ENCODE data around the gene ETV7. TPM values are rescaled to one million over a fixed set of nuclear protein-coding genes. Genes with fewer than 3 reads are reported as not detected.
A peak's percentile ranks its signal among the peaks of the same experiment; 100 is the strongest.
"Not testable (repeated sequence)": the region's sequence is repeated elsewhere in the genome, so short reads cannot be mapped to it uniquely, and the experiment has no call there.

The ETV7 gene
- total RNA-seq, 6 experiments from 2014 or later, result 0.20 to 0.32 (median 0.24) TPM; not detected in 2

DNA sequence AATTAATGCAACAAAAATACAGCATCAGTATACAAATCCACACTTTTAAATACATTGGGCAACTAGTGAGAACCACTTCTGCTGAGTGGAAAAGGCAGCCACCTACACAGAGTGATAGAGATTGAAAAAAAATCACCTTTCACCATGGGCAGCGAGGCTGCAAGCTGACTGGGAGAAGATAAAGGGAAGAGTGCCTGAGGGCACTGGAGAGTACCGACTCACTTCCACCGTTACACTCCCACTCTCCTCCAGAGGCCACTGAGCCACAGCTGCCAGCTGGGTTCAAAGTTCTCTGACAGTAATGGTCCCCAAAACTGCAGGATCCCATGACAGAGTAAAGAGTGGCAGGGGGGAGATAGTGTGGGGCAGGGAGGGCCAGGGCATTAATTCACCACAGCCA, 31.1 kb upstream of the ETV7 start:
- TF ChIP-seq, protein P1, sequence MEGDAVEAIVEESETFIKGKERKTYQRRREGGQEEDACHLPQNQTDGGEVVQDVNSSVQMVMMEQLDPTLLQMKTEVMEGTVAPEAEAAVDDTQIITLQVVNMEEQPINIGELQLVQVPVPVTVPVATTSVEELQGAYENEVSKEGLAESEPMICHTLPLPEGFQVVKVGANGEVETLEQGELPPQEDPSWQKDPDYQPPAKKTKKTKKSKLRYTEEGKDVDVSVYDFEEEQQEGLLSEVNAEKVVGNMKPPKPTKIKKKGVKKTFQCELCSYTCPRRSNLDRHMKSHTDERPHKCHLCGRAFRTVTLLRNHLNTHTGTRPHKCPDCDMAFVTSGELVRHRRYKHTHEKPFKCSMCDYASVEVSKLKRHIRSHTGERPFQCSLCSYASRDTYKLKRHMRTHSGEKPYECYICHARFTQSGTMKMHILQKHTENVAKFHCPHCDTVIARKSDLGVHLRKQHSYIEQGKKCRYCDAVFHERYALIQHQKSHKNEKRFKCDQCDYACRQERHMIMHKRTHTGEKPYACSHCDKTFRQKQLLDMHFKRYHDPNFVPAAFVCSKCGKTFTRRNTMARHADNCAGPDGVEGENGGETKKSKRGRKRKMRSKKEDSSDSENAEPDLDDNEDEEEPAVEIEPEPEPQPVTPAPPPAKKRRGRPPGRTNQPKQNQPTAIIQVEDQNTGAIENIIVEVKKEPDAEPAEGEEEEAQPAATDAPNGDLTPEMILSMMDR (IDR thresholded peaks at IDR 0.05), result no peak
- Mint-ChIP-seq H3K9me3 (no peaks in the 10 kb centered on the region), H3K27me3 (ENCODE audit: insufficient read depth) (no peaks in the 10 kb centered on the region), H3K4me3 (no peak overlapping the region), H3K4me1 (ENCODE audit: low read depth) (peaks cover 25% of the 10 kb centered on the region), H3K36me3 (ENCODE audit: low read depth) (no peaks in the 10 kb centered on the region), H3K27ac (no peak overlapping the region)
- no peak for DNase-seq

DNA sequence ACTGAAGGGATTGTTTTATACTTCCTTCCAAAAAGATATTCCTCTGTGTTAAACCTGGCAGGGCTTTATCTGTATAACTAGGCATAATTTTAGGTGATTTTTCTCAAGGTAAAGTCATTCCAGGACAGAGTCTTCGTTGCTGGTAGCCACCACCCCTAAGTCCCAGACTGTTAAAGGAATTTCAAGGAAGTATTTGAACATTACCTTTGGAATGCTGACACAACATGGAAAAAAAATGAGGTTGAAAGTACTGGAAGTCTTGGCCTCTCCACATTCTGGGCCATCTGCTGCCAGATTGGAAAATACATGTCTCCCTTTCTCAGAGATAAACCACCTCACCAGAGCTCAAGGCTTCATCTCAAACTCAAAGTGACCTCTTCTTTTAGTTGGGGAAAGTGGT, 27.0 kb upstream of the ETV7 start:
- no peak overlapping the region for H3K4me3 Mint-ChIP-seq
- H3K36me3 Mint-ChIP-seq (ENCODE audit: low read depth), result peaks cover 4% of the 10 kb centered on the region; the same call in 1 of the 2 replicates
- H3K27ac Mint-ChIP-seq, result peak overlapping the region; percentile 47; the same call in 1 of the 2 replicates
- peaks cover 13% of the 10 kb centered on the region for H3K4me1 Mint-ChIP-seq (ENCODE audit: low read depth)
- peaks cover 8% of the 10 kb centered on the region for H3K9me3 Mint-ChIP-seq
- peak; percentile 17 for DNase-seq
- peaks cover 10% of the 10 kb centered on the region for H3K27me3 Mint-ChIP-seq (ENCODE audit: insufficient read depth)
- TF ChIP-seq, protein P1 (IDR thresholded peaks at IDR 0.05), result no peak

DNA sequence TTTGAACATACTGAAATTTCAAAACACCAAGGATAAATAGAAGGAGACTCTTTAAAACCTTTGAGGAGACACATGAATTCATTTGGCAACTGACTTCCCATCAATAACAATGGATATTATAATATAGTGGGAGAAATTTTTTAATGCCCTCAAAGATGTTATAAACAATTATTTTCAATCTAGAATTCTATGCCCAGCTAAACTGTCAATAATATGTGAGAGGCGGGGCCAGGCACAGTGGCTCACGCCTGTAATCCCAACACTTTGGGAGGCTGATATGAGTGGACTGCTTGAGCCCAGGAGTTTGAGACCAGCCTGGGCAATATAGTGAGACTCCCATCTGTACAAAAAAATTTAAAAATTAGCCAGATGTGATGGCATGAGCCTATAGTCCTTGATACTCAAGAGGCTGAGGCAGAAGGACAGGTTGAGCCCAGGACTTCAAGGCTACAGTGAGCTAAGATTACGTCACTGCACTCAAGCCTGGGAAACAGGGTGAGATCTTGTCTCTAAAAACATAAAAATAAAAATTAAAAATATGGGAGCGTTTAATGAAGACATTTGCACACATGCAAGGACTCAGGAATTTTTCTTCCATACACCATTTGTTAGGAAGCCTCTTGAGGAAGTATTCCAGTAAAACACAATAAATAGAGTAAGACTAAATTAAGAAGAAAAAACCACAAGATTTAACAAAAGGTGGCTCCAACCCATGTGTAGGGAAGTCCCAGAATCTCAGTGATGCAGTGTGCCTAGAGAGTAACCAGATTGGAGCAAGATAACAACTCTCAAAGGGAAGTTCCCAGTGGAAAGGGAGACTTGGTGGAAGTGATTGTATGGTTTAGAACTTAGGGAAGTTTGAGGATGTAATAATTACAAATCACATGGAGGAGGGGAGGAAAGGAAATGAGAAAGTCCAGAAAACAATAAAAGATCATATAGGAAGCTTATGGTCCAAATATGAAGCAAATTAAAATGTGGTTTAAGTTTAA, 26.3 kb upstream of the ETV7 start:
- H3K4me3 Mint-ChIP-seq, result no peak overlapping the region
- TF ChIP-seq, protein P1 (IDR thresholded peaks at IDR 0.05), result no peak
- H3K27ac Mint-ChIP-seq, result peak overlapping the region; percentile 47; the same call in 1 of the 2 replicates

DNA sequence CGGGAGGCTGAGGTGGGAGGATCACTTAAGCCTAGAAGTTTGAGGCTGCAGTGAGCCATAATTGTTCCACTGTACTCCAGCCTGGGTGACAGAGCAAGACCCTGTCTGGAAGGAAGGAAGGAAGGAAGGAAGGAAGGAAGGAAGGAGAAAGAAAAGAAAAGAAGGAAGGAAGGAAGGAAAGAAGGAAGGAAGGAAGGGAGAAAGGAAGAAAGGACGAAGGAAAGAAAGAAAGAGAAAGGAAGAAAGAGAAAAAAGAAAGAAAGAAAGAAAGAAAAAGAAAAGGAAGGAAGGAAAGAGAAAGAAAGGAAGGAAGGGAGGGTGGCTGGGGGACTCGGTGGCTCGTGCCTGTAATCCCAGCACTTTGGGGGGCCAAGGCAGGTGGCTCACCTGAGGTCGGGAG, 22.2 kb upstream of the ETV7 start:
- not testable (repeated sequence) for H3K4me3 Mint-ChIP-seq; H3K27ac Mint-ChIP-seq; H3K9me3 Mint-ChIP-seq; DNase-seq; H3K36me3 Mint-ChIP-seq (ENCODE audit: low read depth)
- H3K27me3 Mint-ChIP-seq (ENCODE audit: insufficient read depth), result peaks cover 24% of the 10 kb centered on the region
- peaks cover 11% of the 10 kb centered on the region for H3K4me1 Mint-ChIP-seq (ENCODE audit: low read depth)

More for the DNA sequence above, 26.3 kb upstream of the ETV7 start:
- Mint-ChIP-seq H3K27me3 (ENCODE audit: insufficient read depth) (peaks cover 13% of the 10 kb centered on the region), H3K4me1 (ENCODE audit: low read depth) (peaks cover 13% of the 10 kb centered on the region), H3K36me3 (ENCODE audit: low read depth) (peaks cover 4% of the 10 kb centered on the region; the same call in 1 of the 2 replicates), H3K9me3 (peaks cover 8% of the 10 kb centered on the region)
- DNase-seq, result no peak

DNA sequence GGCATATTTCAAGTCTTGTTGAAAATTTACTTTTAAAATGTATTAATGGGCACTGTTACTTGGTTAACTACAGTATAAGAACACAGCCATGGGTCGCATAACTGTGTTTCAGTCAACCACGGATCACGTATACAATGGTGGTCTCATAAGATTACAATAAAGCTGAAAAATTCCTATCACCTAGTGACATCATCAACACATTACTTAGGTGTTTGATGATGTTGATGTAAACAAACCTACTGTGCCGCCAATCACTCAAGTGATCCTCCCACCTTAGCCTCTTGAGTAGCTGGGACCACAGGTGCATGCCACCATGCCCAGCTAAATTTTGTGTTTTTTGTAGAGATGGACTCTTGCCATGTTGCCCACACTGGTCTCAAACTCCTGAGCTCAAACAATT, 16.7 kb upstream of the ETV7 start:
- H3K27me3 Mint-ChIP-seq (ENCODE audit: insufficient read depth), result peaks cover 18% of the 10 kb centered on the region
- no peak overlapping the region for H3K4me3 Mint-ChIP-seq
- H3K36me3 Mint-ChIP-seq (ENCODE audit: low read depth), result no peaks in the 10 kb centered on the region
- no peak overlapping the region for H3K27ac Mint-ChIP-seq
- no peaks in the 10 kb centered on the region for H3K9me3 Mint-ChIP-seq
- no peak for DNase-seq
- H3K4me1 Mint-ChIP-seq (ENCODE audit: low read depth), result peaks cover 8% of the 10 kb centered on the region
- TF ChIP-seq, protein P1 (IDR thresholded peaks at IDR 0.05), result no peak

DNA sequence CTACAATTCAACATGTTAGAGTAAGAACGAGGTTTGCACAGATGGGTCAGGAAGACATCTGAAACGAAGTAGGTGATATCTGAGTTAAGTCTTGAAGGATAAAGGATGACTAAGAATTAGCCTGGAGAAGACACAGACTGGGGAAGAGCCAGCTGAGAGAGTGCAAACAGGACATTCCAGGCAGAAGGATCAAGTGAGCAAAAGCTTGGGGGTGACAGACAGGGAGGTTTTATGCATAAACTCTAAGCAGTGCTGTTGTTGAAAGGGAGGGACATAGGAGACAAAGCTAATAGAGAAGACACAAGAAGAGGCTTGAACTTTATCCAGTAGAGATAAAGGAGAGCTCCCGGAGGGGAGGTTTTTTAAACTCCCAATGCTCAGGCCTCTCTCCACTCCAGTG, 15.0 kb upstream of the ETV7 start:
- TF ChIP-seq, protein P1 (IDR thresholded peaks at IDR 0.05), result no peak
- H3K27me3 Mint-ChIP-seq (ENCODE audit: insufficient read depth), result peaks cover 14% of the 10 kb centered on the region
- H3K27ac Mint-ChIP-seq, result no peak overlapping the region
- DNase-seq, result no peak
- peaks cover 8% of the 10 kb centered on the region for H3K4me1 Mint-ChIP-seq (ENCODE audit: low read depth)
- H3K4me3 Mint-ChIP-seq, result no peak overlapping the region
- no peaks in the 10 kb centered on the region for H3K9me3 Mint-ChIP-seq
- H3K36me3 Mint-ChIP-seq (ENCODE audit: low read depth), result no peaks in the 10 kb centered on the region
